OCI-LY3 (cell line): ENCODE data around the gene CSRNP3.

Experiments used
- H2AFZ ChIP-seq: fragments of 200-600, 300-600 bp; shearing (Covaris generic); 2 replicates; pipeline ENCODE4 v1.6.0; 2014; ENCODE audit warnings: antibody characterized with exemption, low read depth, low read length
- H3K27ac ChIP-seq: fragments of 200-600, 300-600 bp; sonication (generic); 2 replicates; pipeline ENCODE4 v1.5.1; 2014; ENCODE audit warnings: mild to moderate bottlenecking, low read length, moderate library complexity, mixed read lengths
- H3K27me3 ChIP-seq: fragments of 200-600, 300-600 bp; sonication (generic); 2 replicates; pipeline ENCODE4 v1.6.1; 2014; ENCODE audit warnings: low read depth, low read length, mixed read lengths
- H3K36me3 ChIP-seq: fragments of 200-600, 300-600 bp; sonication (generic); replicated peaks from 2 replicates; pipeline ENCODE3; 2014; ENCODE audit warnings: low read depth, low read length, mixed read lengths
- H3K4me1 ChIP-seq: fragments of 300-600, 200-600 bp; sonication (generic); 2 replicates; pipeline ENCODE4 v1.6.1; 2014; ENCODE audit warnings: low read length, mixed read lengths
- H3K4me2 ChIP-seq: fragments of 200-600, 300-600 bp; sonication (generic); 2 replicates; pipeline ENCODE4 v1.6.1; 2014; ENCODE audit warnings: low read length, mixed read lengths
- H3K4me3 ChIP-seq: fragments of 300-600, 200-600 bp; sonication (generic); 2 replicates; pipeline ENCODE4 v1.5.1; 2014; ENCODE audit warnings: antibody characterized with exemption, mild to moderate bottlenecking, low read length, moderate library complexity
- H3K79me2 ChIP-seq: fragments of 300-600, 200-600 bp; shearing (Covaris generic); 2 replicates; pipeline ENCODE4 v1.6.1; 2014; ENCODE audit warnings: mild to moderate bottlenecking, low read length, mixed read lengths
- H3K9ac ChIP-seq: fragments of 300-600, 200-600 bp; shearing (Covaris generic); 2 replicates; pipeline ENCODE4 v1.6.0; 2014; ENCODE audit warnings: mild to moderate bottlenecking, low read length, moderate library complexity
- H3K9me3 ChIP-seq: fragments of 200-600, 300-600 bp; shearing (Covaris generic); 2 replicates; pipeline ENCODE4 v1.6.1; 2014; ENCODE audit warnings: low read length, mixed read lengths; ENCODE audit not compliant: insufficient read depth
- H4K20me1 ChIP-seq: fragments of 200-600, 300-600 bp; sonication (generic); 2 replicates; pipeline ENCODE4 v1.6.1; 2016; ENCODE audit warnings: low read length, mixed read lengths; ENCODE audit not compliant: insufficient read depth
- EZH2phosphoT487 ChIP-seq: fragments of 200-600 bp; shearing (Covaris generic); IDR thresholded peaks from 2 replicates; pipeline ENCODE4 v1.6.1; 2018; ENCODE audit warnings: antibody characterized with exemption, mixed run types, low read depth
- TF ChIP-seq, protein P1 (sequence below): fragments of 200-600, 300-600 bp; sonication (generic); IDR thresholded peaks from 2 replicates; pipeline ENCODE4 v1.5.1; 2014; ENCODE audit warnings: antibody characterized with exemption, low read length, low read depth

Gene CSRNP3

DNA sequence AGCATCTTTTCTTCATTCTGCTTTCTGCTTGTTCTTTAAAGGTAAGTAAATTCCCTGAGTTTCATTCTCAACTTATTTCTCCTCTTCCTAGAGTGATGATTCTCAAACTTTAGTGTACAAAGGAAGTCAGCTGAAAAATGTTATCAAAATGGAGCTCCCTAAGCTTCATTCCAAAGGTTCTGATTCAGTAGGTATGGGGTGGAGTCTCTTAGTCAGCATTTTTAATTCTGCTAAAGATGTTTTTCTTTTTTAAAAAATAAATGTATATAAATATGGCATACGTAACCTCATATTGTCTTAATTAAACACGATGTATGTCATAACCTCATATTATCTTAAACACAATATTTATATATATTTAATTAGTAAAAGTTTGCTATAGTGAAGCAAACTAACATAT is 3.1 kb upstream of the CSRNP3 start:
- H3K4me1 ChIP-seq, result no peaks in the 10 kb centered on the region
- H3K9ac ChIP-seq, result no peak overlapping the region
- no peaks in the 10 kb centered on the region for H4K20me1 ChIP-seq
- H3K9me3 ChIP-seq, result no peaks in the 10 kb centered on the region
- H3K79me2 ChIP-seq, result no peaks in the 10 kb centered on the region
- H3K36me3 ChIP-seq, result no peaks in the 10 kb centered on the region
- TF ChIP-seq EZH2phosphoT487, result no peak
- TF ChIP-seq, protein P1, sequence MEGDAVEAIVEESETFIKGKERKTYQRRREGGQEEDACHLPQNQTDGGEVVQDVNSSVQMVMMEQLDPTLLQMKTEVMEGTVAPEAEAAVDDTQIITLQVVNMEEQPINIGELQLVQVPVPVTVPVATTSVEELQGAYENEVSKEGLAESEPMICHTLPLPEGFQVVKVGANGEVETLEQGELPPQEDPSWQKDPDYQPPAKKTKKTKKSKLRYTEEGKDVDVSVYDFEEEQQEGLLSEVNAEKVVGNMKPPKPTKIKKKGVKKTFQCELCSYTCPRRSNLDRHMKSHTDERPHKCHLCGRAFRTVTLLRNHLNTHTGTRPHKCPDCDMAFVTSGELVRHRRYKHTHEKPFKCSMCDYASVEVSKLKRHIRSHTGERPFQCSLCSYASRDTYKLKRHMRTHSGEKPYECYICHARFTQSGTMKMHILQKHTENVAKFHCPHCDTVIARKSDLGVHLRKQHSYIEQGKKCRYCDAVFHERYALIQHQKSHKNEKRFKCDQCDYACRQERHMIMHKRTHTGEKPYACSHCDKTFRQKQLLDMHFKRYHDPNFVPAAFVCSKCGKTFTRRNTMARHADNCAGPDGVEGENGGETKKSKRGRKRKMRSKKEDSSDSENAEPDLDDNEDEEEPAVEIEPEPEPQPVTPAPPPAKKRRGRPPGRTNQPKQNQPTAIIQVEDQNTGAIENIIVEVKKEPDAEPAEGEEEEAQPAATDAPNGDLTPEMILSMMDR, result no peak
- H2AFZ ChIP-seq, result no peak overlapping the region
- no peaks in the 10 kb centered on the region for H3K27me3 ChIP-seq
- H3K4me2 ChIP-seq, result no peak overlapping the region
- no peak overlapping the region for H3K4me3 ChIP-seq
- H3K27ac ChIP-seq, result no peak overlapping the region

DNA sequence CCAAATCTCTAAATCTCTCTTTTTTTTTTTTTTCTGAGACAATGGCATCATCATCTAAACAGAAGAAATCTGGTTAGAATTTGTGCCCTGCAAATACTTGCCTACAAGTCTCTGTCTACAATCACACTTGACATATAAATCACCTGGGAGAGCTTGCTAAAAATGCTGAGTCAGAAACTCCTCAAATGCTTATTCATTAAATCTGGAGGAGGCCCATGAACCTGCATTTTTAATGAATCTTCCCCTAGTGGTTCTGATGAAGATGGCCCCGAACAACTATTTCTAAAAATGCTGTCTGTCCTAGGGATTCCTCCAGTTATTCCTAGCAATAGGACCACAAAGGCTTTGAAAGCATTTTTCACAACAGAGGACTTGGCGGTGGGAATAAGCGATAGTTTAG is 1.6 kb upstream of the CSRNP3 start:
- no peak overlapping the region for H2AFZ ChIP-seq
- no peaks in the 10 kb centered on the region for H3K4me1 ChIP-seq
- no peak overlapping the region for H3K9ac ChIP-seq

DNA sequence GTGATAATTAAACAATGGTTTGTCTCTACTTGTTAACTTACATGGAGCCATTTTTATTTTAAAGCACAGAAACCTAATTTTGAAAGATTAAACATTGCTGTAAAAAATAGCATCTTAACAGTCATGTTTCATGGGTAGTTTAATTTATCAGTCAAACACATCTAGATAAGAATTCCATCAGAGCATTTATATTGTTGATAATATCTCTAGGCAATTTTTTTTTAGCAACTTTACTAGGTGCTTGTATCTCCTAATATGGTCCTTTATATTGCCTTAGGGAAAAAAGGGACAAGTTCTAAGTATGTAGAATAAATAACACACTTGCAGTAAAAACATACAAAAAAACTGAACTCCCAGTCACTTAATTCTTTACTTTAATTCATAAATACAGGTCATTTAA is 863 bp downstream of the CSRNP3 start:
- no peak overlapping the region for H3K9ac ChIP-seq
- H4K20me1 ChIP-seq, result no peaks in the 10 kb centered on the region
- H3K4me3 ChIP-seq, result no peak overlapping the region
- no peaks in the 10 kb centered on the region for H3K36me3 ChIP-seq
- no peak overlapping the region for H3K4me2 ChIP-seq
- H3K79me2 ChIP-seq, result no peaks in the 10 kb centered on the region
- no peaks in the 10 kb centered on the region for H3K9me3 ChIP-seq
- no peaks in the 10 kb centered on the region for H3K4me1 ChIP-seq
- H3K27me3 ChIP-seq, result no peaks in the 10 kb centered on the region
- no peak overlapping the region for H2AFZ ChIP-seq
- TF ChIP-seq, protein P1, result no peak
- no peak for TF ChIP-seq EZH2phosphoT487
- no peak overlapping the region for H3K27ac ChIP-seq

More for the DNA sequence above, 1.6 kb upstream of the CSRNP3 start:
- Histone ChIP-seq H3K4me3 (no peak overlapping the region), H3K27ac (no peak overlapping the region), H3K36me3 (no peaks in the 10 kb centered on the region), H3K9me3 (no peaks in the 10 kb centered on the region), H3K4me2 (no peak overlapping the region), H4K20me1 (no peaks in the 10 kb centered on the region), H3K27me3 (no peaks in the 10 kb centered on the region), H3K79me2 (no peaks in the 10 kb centered on the region)
- TF ChIP-seq EZH2phosphoT487, result no peak
- TF ChIP-seq, protein P1, result no peak

DNA sequence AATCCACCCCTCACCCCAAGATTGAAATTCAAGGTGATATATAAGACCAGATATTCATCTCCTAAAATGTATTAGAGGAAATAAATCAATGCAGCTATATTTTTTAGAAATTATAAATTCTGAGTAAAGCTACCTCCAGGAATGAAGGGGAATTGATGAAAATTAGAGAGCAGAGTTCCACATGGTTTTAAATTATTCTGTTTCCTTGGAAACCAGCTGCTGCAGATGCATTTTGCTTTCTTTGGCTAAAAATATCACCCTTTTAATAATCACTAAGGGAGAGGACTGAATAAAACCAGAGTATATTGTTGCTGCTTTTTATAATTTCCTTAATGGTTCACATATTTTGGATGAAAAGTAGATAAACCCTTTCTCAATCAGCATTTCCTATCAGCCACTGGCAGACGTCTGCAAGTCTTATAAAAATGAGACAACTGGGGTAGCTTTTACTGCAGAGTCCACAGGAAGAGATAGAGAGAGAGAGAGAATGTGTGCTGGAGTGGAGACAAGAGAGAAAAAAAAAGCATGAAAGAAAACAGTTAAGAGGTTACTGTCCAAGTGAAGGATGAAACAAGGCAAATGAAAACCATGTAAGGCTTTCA is 2.0 kb downstream of the CSRNP3 start:
- H3K4me1 ChIP-seq, result no peaks in the 10 kb centered on the region
- no peak overlapping the region for H3K27ac ChIP-seq
- no peaks in the 10 kb centered on the region for H3K27me3 ChIP-seq
- no peaks in the 10 kb centered on the region for H3K36me3 ChIP-seq
- no peak overlapping the region for H3K4me3 ChIP-seq
- H3K9me3 ChIP-seq, result no peaks in the 10 kb centered on the region
- H3K9ac ChIP-seq, result no peak overlapping the region
- no peak overlapping the region for H2AFZ ChIP-seq
- H3K4me2 ChIP-seq, result no peak overlapping the region
- TF ChIP-seq EZH2phosphoT487, result no peak
- TF ChIP-seq, protein P1, result no peak
- no peaks in the 10 kb centered on the region for H4K20me1 ChIP-seq
- H3K79me2 ChIP-seq, result no peaks in the 10 kb centered on the region
